Stimulated activated naive CD8-positive, alpha-beta T cell treated with anti-CD3 and anti-CD28 coated beads, Interleukin-15, amount 100 ng/mL, for 72 hours (primary cell): Measurements from ENCODE around the gene ACBD3.
A peak's percentile ranks its signal among the peaks of the same experiment; 100 is the strongest.

Experiments used
- ATAC-seq: fragments of 150-1000 bp; cut with Tn5 transposase; 2 replicates; pipeline ENCODE4 v1.10.0; 2021; ENCODE audit warnings: mild to moderate bottlenecking, moderate library complexity
- DNase-seq, 2 donors: peaks; one replicate each; pipeline ENCODE4 v3.0.0; 2021 to 2022
- H3K27ac Mint-ChIP-seq, 2 donors: one replicate each; pipeline ENCODE4 v1.8.0; 2022; ENCODE audit warnings: mild to moderate bottlenecking in 2 of 2, mixed read lengths in 2 of 2, moderate library complexity in 2 of 2
- H3K27me3 Mint-ChIP-seq: one replicate; pipeline ENCODE4 v1.8.0; 2022; ENCODE audit warnings: mixed read lengths
- H3K4me1 Mint-ChIP-seq: one replicate; pipeline ENCODE4 v1.8.0; 2022; ENCODE audit warnings: mild to moderate bottlenecking, mixed read lengths
- H3K4me3 Mint-ChIP-seq, 2 donors: one replicate each; pipeline ENCODE4 v1.8.0; 2022; ENCODE audit warnings: mild to moderate bottlenecking in 2 of 2, mixed read lengths in 2 of 2, moderate library complexity in 1 of 2
- H3K9me3 Mint-ChIP-seq, 2 donors: one replicate each; pipeline ENCODE4 v1.8.0; 2022; ENCODE audit warnings: mixed read lengths in 2 of 2

Gene ACBD3

GRCh38 chr1:226131639-226132038 is 54.9 kb downstream of the ACBD3 start:
- DNase-seq: peak in 1 of 2 donors; percentile 2
- no peaks in the 10 kb centered on the region for H3K4me1 Mint-ChIP-seq
- H3K4me3 Mint-ChIP-seq: no peak overlapping the region
- no peak overlapping the region for H3K27ac Mint-ChIP-seq
- no peaks in the 10 kb centered on the region for H3K27me3 Mint-ChIP-seq
- ATAC-seq: no peak
- H3K9me3 Mint-ChIP-seq: no peaks in the 10 kb centered on the region

- Mint-ChIP-seq H3K27ac (no peak overlapping the region), H3K4me1 (peaks cover 10% of the 10 kb centered on the region), H3K4me3 (no peak overlapping the region), H3K9me3 (no peaks in the 10 kb centered on the region), H3K27me3 (peaks cover 7% of the 10 kb centered on the region)
- DNase-seq (no peak), ATAC-seq (no peak)
These were observed 57.3 kb downstream of the ACBD3 start for GRCh38 chr1:226129230-226129629.

GRCh38 chr1:226128487-226129075 is 58.0 kb downstream of the ACBD3 start:
- peaks cover 16% of the 10 kb centered on the region for H3K4me1 Mint-ChIP-seq
- H3K4me3 Mint-ChIP-seq: no peak overlapping the region
- ATAC-seq (no peak), DNase-seq (no peak)
- no peaks in the 10 kb centered on the region for H3K9me3 Mint-ChIP-seq
- H3K27ac Mint-ChIP-seq: no peak overlapping the region
- H3K27me3 Mint-ChIP-seq: peaks cover 11% of the 10 kb centered on the region

- DNase-seq (no peak), ATAC-seq (no peak)
- Mint-ChIP-seq H3K4me3 (no peak overlapping the region), H3K27ac (no peak overlapping the region), H3K27me3 (peaks cover 14% of the 10 kb centered on the region), H3K9me3 (no peaks in the 10 kb centered on the region), H3K4me1 (peaks cover 29% of the 10 kb centered on the region)
These were observed 59.5 kb downstream of the ACBD3 start for GRCh38 chr1:226126824-226127569.

GRCh38 chr1:226125831-226126230 is 60.7 kb downstream of the ACBD3 start:
- DNase-seq (no peak), ATAC-seq (no peak)
- no peak overlapping the region for H3K4me3 Mint-ChIP-seq
- H3K4me1 Mint-ChIP-seq: peaks cover 33% of the 10 kb centered on the region
- no peak overlapping the region for H3K27ac Mint-ChIP-seq
- no peaks in the 10 kb centered on the region for H3K9me3 Mint-ChIP-seq
- H3K27me3 Mint-ChIP-seq: peaks cover 14% of the 10 kb centered on the region

GRCh38 chr1:226125097-226125630 is 61.4 kb downstream of the ACBD3 start:
- ATAC-seq (peak; percentile 27), DNase-seq (peak; percentile 86)
- Mint-ChIP-seq H3K4me3 (peak overlapping the region; percentile 30 to 41), H3K27me3 (peaks cover 20% of the 10 kb centered on the region), H3K27ac (no peak overlapping the region), H3K4me1 (peaks cover 40% of the 10 kb centered on the region), H3K9me3 (no peaks in the 10 kb centered on the region)

- Mint-ChIP-seq H3K4me1 (peaks cover 40% of the 10 kb centered on the region), H3K27me3 (peaks cover 21% of the 10 kb centered on the region), H3K4me3 (peak overlapping the region; percentile 29 to 30), H3K9me3 (no peaks in the 10 kb centered on the region), H3K27ac (peak overlapping the region in 1 of 2 donors; percentile 6)
- ATAC-seq: no peak
- DNase-seq: no peak
These were observed 62.7 kb downstream of the ACBD3 start for GRCh38 chr1:226123591-226124471.

GRCh38 chr1:226123212-226123560 is 63.4 kb downstream of the ACBD3 start:
- DNase-seq (no peak), ATAC-seq (no peak)
- Mint-ChIP-seq H3K27me3 (peaks cover 21% of the 10 kb centered on the region), H3K27ac (peak overlapping the region; percentile 6 to 15), H3K9me3 (no peaks in the 10 kb centered on the region), H3K4me3 (peak overlapping the region; percentile 30 to 93), H3K4me1 (peaks cover 40% of the 10 kb centered on the region)

GRCh38 chr1:226121587-226122400 is 64.7 kb downstream of the ACBD3 start:
- peak; percentile 81 for ATAC-seq
- Mint-ChIP-seq H3K4me1 (peaks cover 40% of the 10 kb centered on the region), H3K4me3 (peak overlapping the region; percentile 85 to 93), H3K27me3 (peaks cover 21% of the 10 kb centered on the region), H3K27ac (peak overlapping the region; percentile 57 to 91), H3K9me3 (no peaks in the 10 kb centered on the region)
- DNase-seq: peak; percentile 80 to 82

GRCh38 chr1:226121049-226121586 is 65.4 kb downstream of the ACBD3 start:
- no peaks in the 10 kb centered on the region for H3K9me3 Mint-ChIP-seq
- peak overlapping the region; percentile 76 to 84 for H3K4me3 Mint-ChIP-seq
- peaks cover 40% of the 10 kb centered on the region for H3K4me1 Mint-ChIP-seq
- DNase-seq: peak in 1 of 2 donors; percentile 37
- peak overlapping the region in 1 of 2 donors; percentile 67 for H3K27ac Mint-ChIP-seq
- no peak for ATAC-seq
- peaks cover 21% of the 10 kb centered on the region for H3K27me3 Mint-ChIP-seq

GRCh38 chr1:226120398-226120797 is 66.1 kb downstream of the ACBD3 start:
- H3K27ac Mint-ChIP-seq: no peak overlapping the region

GRCh38 chr1:226119169-226119568 is 67.4 kb downstream of the ACBD3 start:
- Mint-ChIP-seq H3K27ac (no peak overlapping the region), H3K9me3 (no peaks in the 10 kb centered on the region), H3K27me3 (peaks cover 14% of the 10 kb centered on the region), H3K4me1 (peaks cover 30% of the 10 kb centered on the region), H3K4me3 (no peak overlapping the region)
- ATAC-seq (no peak), DNase-seq (no peak)

More at GRCh38 chr1:226120398-226120797, 66.1 kb downstream of the ACBD3 start:
- Mint-ChIP-seq H3K4me3 (peak overlapping the region; percentile 51 to 76), H3K4me1 (peaks cover 38% of the 10 kb centered on the region), H3K9me3 (no peaks in the 10 kb centered on the region), H3K27me3 (peaks cover 19% of the 10 kb centered on the region)
- ATAC-seq (no peak), DNase-seq (no peak)

- H3K4me3 Mint-ChIP-seq: no peak overlapping the region
- ATAC-seq (no peak), DNase-seq (no peak)
- H3K27ac Mint-ChIP-seq: no peak overlapping the region
- H3K9me3 Mint-ChIP-seq: no peaks in the 10 kb centered on the region
- peaks cover 22% of the 10 kb centered on the region for H3K4me1 Mint-ChIP-seq
- peaks cover 7% of the 10 kb centered on the region for H3K27me3 Mint-ChIP-seq
These were observed 68.2 kb downstream of the ACBD3 start for GRCh38 chr1:226118357-226118756.

- no peak for DNase-seq
- Mint-ChIP-seq H3K27ac (no peak overlapping the region), H3K4me1 (peaks cover 17% of the 10 kb centered on the region), H3K9me3 (no peaks in the 10 kb centered on the region), H3K4me3 (no peak overlapping the region), H3K27me3 (peaks cover 7% of the 10 kb centered on the region)
- ATAC-seq: no peak
These were observed 69.2 kb downstream of the ACBD3 start for GRCh38 chr1:226117330-226117729.

GRCh38 chr1:226116673-226117072 is 69.9 kb downstream of the ACBD3 start:
- Mint-ChIP-seq H3K4me3 (no peak overlapping the region), H3K9me3 (no peaks in the 10 kb centered on the region), H3K27me3 (peaks cover 7% of the 10 kb centered on the region), H3K4me1 (peaks cover 17% of the 10 kb centered on the region), H3K27ac (no peak overlapping the region)
- DNase-seq (no peak), ATAC-seq (no peak)
